Measurements from ENCODE around the gene IGF2.

The IGF2 gene

DNA sequence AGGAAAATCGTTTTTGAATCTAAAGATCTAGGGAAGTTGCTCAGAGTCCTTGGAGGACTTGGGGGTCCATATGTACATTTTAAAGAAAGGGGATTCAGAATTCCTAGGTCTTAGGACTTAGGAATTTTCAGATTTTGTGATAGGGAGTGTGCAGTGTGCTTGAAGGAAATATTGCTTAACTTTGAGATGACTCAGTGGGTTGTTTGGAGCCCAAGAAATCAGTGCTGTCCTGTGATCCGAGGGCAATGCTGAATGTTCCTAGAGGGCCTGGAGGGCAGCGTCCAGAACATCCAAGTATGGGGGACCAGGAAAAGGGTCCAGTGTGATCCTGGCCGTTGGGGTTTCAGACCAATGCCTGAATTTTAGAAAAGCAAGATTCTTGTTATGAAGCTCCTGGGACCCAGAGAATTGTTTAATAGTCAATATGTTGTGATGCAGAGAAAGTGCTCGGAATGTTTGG, 3.1 kb upstream of the IGF2 start:
- Histone ChIP-seq H3K4me2 (no peak overlapping the region), H3K27me3 (ENCODE audit: insufficient read depth, low read depth) (peaks cover 74% of the 10 kb centered on the region), H3K9ac (no peak overlapping the region), H2AFZ (ENCODE audit: low read depth) (no peak overlapping the region), H3K36me3 (ENCODE audit: insufficient read depth) (no peaks in the 10 kb centered on the region), H3K27ac (no peak overlapping the region), H3K4me3 (IDR thresholded peaks at IDR 0.05; ENCODE audit: insufficient read depth, low read depth, low read length) (no peak overlapping the region), H3K79me2 (ENCODE audit: insufficient read depth, low read depth) (no peaks in the 10 kb centered on the region), H3K4me1 (ENCODE audit: low read depth, poor library complexity, severe bottlenecking) (no peaks in the 10 kb centered on the region), H4K20me1 (ENCODE audit: insufficient read depth) (no peaks in the 10 kb centered on the region)
- TF ChIP-seq, protein P1, sequence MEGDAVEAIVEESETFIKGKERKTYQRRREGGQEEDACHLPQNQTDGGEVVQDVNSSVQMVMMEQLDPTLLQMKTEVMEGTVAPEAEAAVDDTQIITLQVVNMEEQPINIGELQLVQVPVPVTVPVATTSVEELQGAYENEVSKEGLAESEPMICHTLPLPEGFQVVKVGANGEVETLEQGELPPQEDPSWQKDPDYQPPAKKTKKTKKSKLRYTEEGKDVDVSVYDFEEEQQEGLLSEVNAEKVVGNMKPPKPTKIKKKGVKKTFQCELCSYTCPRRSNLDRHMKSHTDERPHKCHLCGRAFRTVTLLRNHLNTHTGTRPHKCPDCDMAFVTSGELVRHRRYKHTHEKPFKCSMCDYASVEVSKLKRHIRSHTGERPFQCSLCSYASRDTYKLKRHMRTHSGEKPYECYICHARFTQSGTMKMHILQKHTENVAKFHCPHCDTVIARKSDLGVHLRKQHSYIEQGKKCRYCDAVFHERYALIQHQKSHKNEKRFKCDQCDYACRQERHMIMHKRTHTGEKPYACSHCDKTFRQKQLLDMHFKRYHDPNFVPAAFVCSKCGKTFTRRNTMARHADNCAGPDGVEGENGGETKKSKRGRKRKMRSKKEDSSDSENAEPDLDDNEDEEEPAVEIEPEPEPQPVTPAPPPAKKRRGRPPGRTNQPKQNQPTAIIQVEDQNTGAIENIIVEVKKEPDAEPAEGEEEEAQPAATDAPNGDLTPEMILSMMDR (conservative IDR thresholded peaks at IDR 0.05; ENCODE audit: low read depth, low read length): no peak

DNA sequence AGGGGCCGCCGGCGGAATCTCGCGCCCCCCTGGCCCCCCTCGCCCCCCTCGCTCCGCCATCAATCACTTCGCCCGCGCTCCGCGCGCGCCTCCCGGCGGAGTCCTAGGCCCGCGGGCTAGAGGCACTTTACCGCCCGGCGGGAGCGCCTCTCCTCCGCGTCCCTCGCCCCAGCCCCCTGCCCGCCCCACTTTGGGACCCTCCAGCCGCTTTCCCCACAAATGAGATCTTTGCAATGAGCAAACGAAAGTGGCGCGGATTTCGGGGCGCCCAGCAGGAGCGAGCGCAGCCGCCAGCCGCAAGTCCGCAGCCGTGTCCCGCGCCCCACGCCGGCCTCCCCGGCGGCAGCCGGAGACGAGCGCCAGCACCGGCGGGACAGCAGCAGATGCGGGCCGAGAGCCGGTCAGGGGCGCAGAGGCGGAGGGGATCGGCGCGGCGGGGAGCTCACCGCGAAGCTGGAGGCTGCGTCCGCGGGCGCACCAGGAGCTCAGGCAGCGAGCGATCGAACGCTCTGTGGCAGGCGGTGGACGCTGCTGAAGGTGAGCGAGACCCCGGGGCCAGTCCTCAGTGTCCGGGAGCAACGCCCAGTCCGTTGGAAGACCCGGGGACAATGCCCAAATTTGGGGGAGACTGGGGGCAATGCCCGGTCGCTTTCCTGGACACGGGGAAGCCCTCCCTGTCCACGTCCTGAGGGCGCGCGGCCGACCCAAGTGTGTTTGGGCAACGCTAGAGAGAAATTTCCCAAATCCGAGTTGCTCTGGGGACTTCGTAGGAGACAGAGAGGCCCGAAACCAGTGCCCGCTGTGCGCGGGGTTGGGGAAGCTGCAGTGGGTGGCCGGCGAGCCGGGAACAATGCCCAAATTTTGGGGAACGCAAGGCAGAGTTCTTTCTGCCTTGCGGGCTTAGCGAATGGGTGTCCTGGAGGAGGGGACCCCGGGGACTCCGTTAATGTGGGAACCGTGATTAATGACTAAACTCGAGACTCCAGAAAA, 1.5 kb upstream of the IGF2 start:
- Histone ChIP-seq H3K4me1 (ENCODE audit: low read depth, poor library complexity, severe bottlenecking) (no peaks in the 10 kb centered on the region), H3K27ac (no peak overlapping the region), H3K36me3 (ENCODE audit: insufficient read depth) (no peaks in the 10 kb centered on the region), H3K4me2 (no peak overlapping the region), H3K27me3 (ENCODE audit: insufficient read depth, low read depth) (peaks cover 70% of the 10 kb centered on the region), H3K79me2 (ENCODE audit: insufficient read depth, low read depth) (no peaks in the 10 kb centered on the region), H2AFZ (ENCODE audit: low read depth) (no peak overlapping the region), H3K9ac (no peak overlapping the region), H4K20me1 (ENCODE audit: insufficient read depth) (no peaks in the 10 kb centered on the region), H3K4me3 (IDR thresholded peaks at IDR 0.05; ENCODE audit: insufficient read depth, low read depth, low read length) (no peak overlapping the region)
- TF ChIP-seq, protein P1 (conservative IDR thresholded peaks at IDR 0.05; ENCODE audit: low read depth, low read length): no peak

DNA sequence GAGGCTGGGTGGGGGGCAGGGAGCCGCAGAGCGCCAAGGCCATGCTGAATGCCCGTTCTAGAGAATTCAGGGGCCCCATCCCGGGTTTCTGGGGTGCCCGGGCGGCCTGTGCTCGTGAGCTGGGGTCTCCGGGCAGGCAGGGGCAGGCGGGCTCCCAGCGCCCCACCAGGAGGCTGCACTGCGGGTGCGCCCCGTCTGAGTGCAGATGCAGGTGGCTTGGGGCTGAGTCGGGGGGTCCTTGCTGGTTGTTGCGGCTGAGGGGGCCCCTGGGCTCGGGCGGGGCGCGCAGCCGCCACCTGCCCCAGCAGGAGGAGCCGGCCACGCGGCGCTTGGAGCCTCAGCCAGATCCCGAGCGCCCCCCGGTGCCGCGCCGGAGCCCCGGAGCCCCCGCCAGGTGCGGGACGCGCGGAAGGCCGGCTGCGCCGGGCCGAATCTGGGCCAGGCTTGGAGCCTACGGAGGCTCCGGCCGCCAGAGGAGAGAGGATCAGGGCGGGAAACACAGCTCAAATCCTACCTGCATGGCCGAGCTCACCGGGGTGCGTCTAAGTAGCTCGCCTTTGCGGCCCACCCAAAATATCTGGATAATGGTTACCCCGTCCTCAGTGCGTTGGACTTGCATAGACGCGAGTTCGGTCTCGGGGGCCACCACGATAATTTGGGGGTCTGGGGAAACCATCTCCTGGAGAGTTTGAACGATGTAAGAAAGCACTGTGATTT, 590 bp upstream of the IGF2 start:
- Histone ChIP-seq H3K4me1 (ENCODE audit: low read depth, poor library complexity, severe bottlenecking) (no peaks in the 10 kb centered on the region), H3K79me2 (ENCODE audit: insufficient read depth, low read depth) (no peaks in the 10 kb centered on the region), H3K36me3 (ENCODE audit: insufficient read depth) (no peaks in the 10 kb centered on the region), H4K20me1 (ENCODE audit: insufficient read depth) (no peaks in the 10 kb centered on the region), H2AFZ (ENCODE audit: low read depth) (no peak overlapping the region), H3K4me3 (IDR thresholded peaks at IDR 0.05; ENCODE audit: insufficient read depth, low read depth, low read length) (no peak overlapping the region), H3K27me3 (ENCODE audit: insufficient read depth, low read depth) (peaks cover 70% of the 10 kb centered on the region), H3K27ac (no peak overlapping the region), H3K9ac (no peak overlapping the region), H3K4me2 (no peak overlapping the region)
- TF ChIP-seq, protein P1 (conservative IDR thresholded peaks at IDR 0.05; ENCODE audit: low read depth, low read length): no peak

DNA sequence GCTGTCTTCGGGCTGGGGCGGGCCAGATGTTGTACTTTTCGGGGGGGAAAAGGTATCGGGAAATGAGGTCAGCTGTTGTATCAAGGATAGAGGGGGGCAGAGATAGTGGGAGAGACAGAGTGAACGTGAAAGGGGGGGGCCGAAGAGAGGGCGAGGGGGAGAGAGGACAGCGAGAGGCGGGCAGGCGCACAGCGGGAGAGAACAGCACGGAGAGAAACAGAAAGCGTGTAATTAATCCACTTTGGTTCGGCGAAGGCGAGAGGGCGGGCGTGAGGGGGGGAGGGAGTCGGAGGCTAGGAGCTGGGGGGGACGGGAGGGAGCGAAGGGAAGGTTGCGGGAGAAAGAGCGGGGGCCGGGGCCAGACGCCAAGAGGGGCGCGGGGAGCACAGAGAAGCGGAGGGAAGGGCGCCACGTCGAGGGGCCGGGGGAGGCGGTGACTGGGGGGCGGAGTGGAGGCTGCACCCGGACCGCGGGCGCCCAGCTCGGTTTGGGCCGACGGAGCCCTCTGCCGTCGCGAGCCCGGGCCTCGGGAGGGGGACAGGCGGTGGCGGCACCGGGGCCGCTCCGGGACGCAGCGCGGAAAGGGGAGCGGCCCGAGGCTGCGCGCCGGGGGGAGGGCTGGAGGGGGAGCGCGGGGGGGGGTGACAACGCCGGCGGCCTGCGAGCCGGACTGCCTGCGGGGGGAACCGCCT, 612 bp downstream of the IGF2 start:
- Histone ChIP-seq H3K27me3 (ENCODE audit: insufficient read depth, low read depth) (peaks cover 70% of the 10 kb centered on the region), H3K4me2 (no peak overlapping the region), H3K4me3 (IDR thresholded peaks at IDR 0.05; ENCODE audit: insufficient read depth, low read depth, low read length) (no peak overlapping the region)

More for the DNA sequence above, 612 bp downstream of the IGF2 start:
- no peaks in the 10 kb centered on the region for H4K20me1 ChIP-seq (ENCODE audit: insufficient read depth)
- H2AFZ ChIP-seq (ENCODE audit: low read depth): no peak overlapping the region
- H3K27ac ChIP-seq: no peak overlapping the region
- H3K4me1 ChIP-seq (ENCODE audit: low read depth, poor library complexity, severe bottlenecking): no peaks in the 10 kb centered on the region
- TF ChIP-seq, protein P1 (conservative IDR thresholded peaks at IDR 0.05; ENCODE audit: low read depth, low read length): no peak
- no peak overlapping the region for H3K9ac ChIP-seq
- no peaks in the 10 kb centered on the region for H3K36me3 ChIP-seq (ENCODE audit: insufficient read depth)
- no peaks in the 10 kb centered on the region for H3K79me2 ChIP-seq (ENCODE audit: insufficient read depth, low read depth)
